Measurements from ENCODE around the gene KCTD1. TPM values are rescaled to one million over a fixed set of nuclear protein-coding genes. Genes with fewer than 3 reads are reported as not detected.

The KCTD1 gene
- total and polyA plus RNA-seq, 2 of the 8 experiments (the other 6 are each of a cell fraction or from before 2014, with no cell fraction given): 7.7 to 14.0 TPM

- FAIRE-seq (no peak), DNase-seq (ENCODE audit: low read depth in 1 of 2, low spot score in 2 of 2) (no peak)
- no peaks in the 10 kb centered on the region for H3K27me3 ChIP-seq (replicated peaks in 1 of 4; ENCODE audit: control insufficient read depth in 3 of 4, extremely low read depth in 1 of 4, insufficient read depth in 3 of 4, low read length in 3 of 4)
- no peaks in the 10 kb centered on the region for H3K36me3 ChIP-seq (ENCODE audit: control insufficient read depth in 2 of 4, insufficient read depth in 4 of 4, low read length in 3 of 4)
- H3K4me3 ChIP-seq (ENCODE audit: extremely low read depth in 1 of 4, insufficient read depth in 2 of 4, low read depth in 3 of 4, low read length in 4 of 4): no peak overlapping the region
- H3K4me2 ChIP-seq (ENCODE audit: insufficient read depth in 1 of 2, low read depth in 2 of 2, low read length in 2 of 2): no peak overlapping the region
- no peak overlapping the region for H2AFZ ChIP-seq (ENCODE audit: low read length)
- no peak overlapping the region for H3K9ac ChIP-seq (replicated peaks in 1 of 4; ENCODE audit: extremely low read depth in 1 of 4, low read depth in 3 of 4, low read length in 3 of 4)
- TF ChIP-seq JUN (IDR thresholded peaks at IDR 0.05; ENCODE audit: low read depth, low read length) (no peak), POU5F1 (IDR thresholded peaks at IDR 0.05; ENCODE audit: low read depth, low read length) (no peak), POLR2AphosphoS5 (IDR thresholded peaks at IDR 0.05; ENCODE audit: low read depth, low read length) (no peak), SAP30 (IDR thresholded peaks at IDR 0.05; ENCODE audit: insufficient read depth, insufficient replicate concordance, low read length) (no peak), BCL11A (IDR thresholded peaks at IDR 0.05; ENCODE audit: low read depth in 2 of 2, low read length in 2 of 2) (no peak), RNF2 (IDR thresholded peaks at IDR 0.05; ENCODE audit: borderline replicate concordance, low read depth, low read length, missing control alignments, poor library complexity, severe bottlenecking) (no peak), RAD21 (IDR thresholded peaks at IDR 0.05 in 1 of 2, conservative IDR thresholded peaks at IDR 0.05 in 1 of 2; ENCODE audit: low read depth in 2 of 2, low read length in 2 of 2) (no peak), RXRA (IDR thresholded peaks at IDR 0.05; ENCODE audit: insufficient read depth, low read depth, low read length) (no peak)
- TF ChIP-seq, protein P1, sequence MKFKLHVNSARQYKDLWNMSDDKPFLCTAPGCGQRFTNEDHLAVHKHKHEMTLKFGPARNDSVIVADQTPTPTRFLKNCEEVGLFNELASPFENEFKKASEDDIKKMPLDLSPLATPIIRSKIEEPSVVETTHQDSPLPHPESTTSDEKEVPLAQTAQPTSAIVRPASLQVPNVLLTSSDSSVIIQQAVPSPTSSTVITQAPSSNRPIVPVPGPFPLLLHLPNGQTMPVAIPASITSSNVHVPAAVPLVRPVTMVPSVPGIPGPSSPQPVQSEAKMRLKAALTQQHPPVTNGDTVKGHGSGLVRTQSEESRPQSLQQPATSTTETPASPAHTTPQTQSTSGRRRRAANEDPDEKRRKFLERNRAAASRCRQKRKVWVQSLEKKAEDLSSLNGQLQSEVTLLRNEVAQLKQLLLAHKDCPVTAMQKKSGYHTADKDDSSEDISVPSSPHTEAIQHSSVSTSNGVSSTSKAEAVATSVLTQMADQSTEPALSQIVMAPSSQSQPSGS (IDR thresholded peaks at IDR 0.05; ENCODE audit: low read length): no peak
- no peak overlapping the region for H2BK120ac ChIP-seq (replicated peaks; ENCODE audit: low read depth, low read length)
- H2BK20ac ChIP-seq (ENCODE audit: low read length): no peak overlapping the region
- H3K9me3 ChIP-seq (ENCODE audit: insufficient read depth in 2 of 2, low read depth in 1 of 2, low read length in 1 of 2): no peaks in the 10 kb centered on the region
- no peak overlapping the region for H3K14ac ChIP-seq (ENCODE audit: insufficient read length)
- H3K4ac ChIP-seq (replicated peaks; ENCODE audit: insufficient read length, low read depth, low read length): no peak overlapping the region
- H4K20me1 ChIP-seq (replicated peaks in 1 of 2; ENCODE audit: control insufficient read depth in 1 of 2, insufficient read depth in 2 of 2, low read length in 2 of 2): no peaks in the 10 kb centered on the region
- no peak overlapping the region for H2BK12ac ChIP-seq (ENCODE audit: low read depth, low read length)
- H4K8ac ChIP-seq (ENCODE audit: extremely low read depth, insufficient read depth, low read length): no peak overlapping the region
- no peaks in the 10 kb centered on the region for H3K79me2 ChIP-seq (ENCODE audit: control insufficient read depth in 1 of 2, insufficient read depth in 2 of 2, low read length in 2 of 2)
- POLR2A ChIA-PET (ENCODE audit: partially characterized antibody): interaction anchor here (0.6 kb wide), 1 partner anchor 49 kb away, joined by 3 read pairs; no protein-coding TSS in a partner anchor
- H2BK15ac ChIP-seq (ENCODE audit: low read length): no peak overlapping the region
- no peak overlapping the region for H4K91ac ChIP-seq (replicated peaks; ENCODE audit: insufficient read length, low read length)
- no peaks in the 10 kb centered on the region for H3K23me2 ChIP-seq (ENCODE audit: low read depth, low read length)
- H3K27ac ChIP-seq (ENCODE audit: low read depth, low read length): no peak overlapping the region
- H2BK5ac ChIP-seq (ENCODE audit: low read depth, low read length): no peak overlapping the region
- no peak overlapping the region for H4K5ac ChIP-seq (ENCODE audit: insufficient read length, low read depth, low read length)
- no peak overlapping the region for H3K56ac ChIP-seq (replicated peaks; ENCODE audit: insufficient read length, low read depth, low read length)
- CTCF ChIA-PET (ENCODE audit: partially characterized antibody): interaction anchor here (1.0 to 9.8 kb wide), 9 partner anchors 9 to 217 kb away, joined by 3 to 67 read pairs (median 3); partner anchors contain the start of gene KCTD1
- H3K79me1 ChIP-seq (ENCODE audit: low read depth, low read length): no peaks in the 10 kb centered on the region
- no peak overlapping the region for H3K18ac ChIP-seq (ENCODE audit: extremely low read depth, low read length)
- peaks cover 0 to 3% (median 2%) of the 10 kb centered on the region in 4 experiments; a peak in 5 of 7 replicates for H3K4me1 ChIP-seq (replicated peaks in 1 of 4; ENCODE audit: control insufficient read depth in 3 of 4, insufficient read depth in 4 of 4, low read length in 3 of 4)
- 93% methylated on average over 4 of the region's 10 CpGs; no CpG with 5 or more reads in 1 of the 2 experiments for WGBS, 2 experiments (ENCODE audit: extremely low coverage in 1 of 2, insufficient coverage in 1 of 2, insufficient read length in 1 of 2, insufficient replicate concordance in 2 of 2, low coverage in 1 of 2, low lambda C conversion rate in 2 of 2, missing lambda C conversion rate in 1 of 2)
- no peak overlapping the region for H3K23ac ChIP-seq (ENCODE audit: insufficient read length)
- H2AK5ac ChIP-seq (ENCODE audit: low read depth, low read length): no peak overlapping the region
These were observed 82.3 kb downstream of the KCTD1 start for GRCh38 chr18:26466026-26466425.

Measured in H1 (cell line).